ENCODE data around the gene BAK1. TPM values are rescaled to one million over a fixed set of nuclear protein-coding genes. Genes with fewer than 3 reads are reported as not detected.
"Not testable (repeated sequence)": the region's sequence is repeated elsewhere in the genome, so short reads cannot be mapped to it uniquely, and the experiment has no call there.

Gene BAK1
- total RNA-seq, 3 donors from 2014 or later = 6.7 to 11.1 (median 7.0) TPM

GRCh38 chr6:33534702-33535101, 45.4 kb downstream of the BAK1 start:
- H3K27ac ChIP-seq = no peak overlapping the region
- no peaks in the 10 kb centered on the region for H3K4me1 ChIP-seq
- H3K36me3 ChIP-seq = no peaks in the 10 kb centered on the region
- no peak overlapping the region for H3K4me3 ChIP-seq
- no peaks in the 10 kb centered on the region for H3K9me3 ChIP-seq
- TF ChIP-seq CTCF (IDR thresholded peaks at IDR 0.05) (no peak), POLR2A (IDR thresholded peaks at IDR 0.05) (no peak), POLR2AphosphoS5 (IDR thresholded peaks at IDR 0.05) (no peak)
- intact Hi-C loops (cut with DNase I; ENCODE audit: low total_unique reads) = no loop called here
- no peaks in the 10 kb centered on the region for H3K27me3 ChIP-seq
- no peak for DNase-seq (ENCODE audit: low spot score in 2 of 2)

GRCh38 chr6:33533163-33533869, 46.8 kb downstream of the BAK1 start:
- H3K27ac ChIP-seq; H3K4me1 ChIP-seq; H3K27me3 ChIP-seq; DNase-seq (ENCODE audit: low spot score in 2 of 2); H3K9me3 ChIP-seq; intact Hi-C loops (cut with DNase I; ENCODE audit: low total_unique reads); H3K36me3 ChIP-seq; H3K4me3 ChIP-seq: not testable (repeated sequence)

- H3K36me3 ChIP-seq; intact Hi-C loops (cut with DNase I; ENCODE audit: low total_unique reads); H3K4me1 ChIP-seq; DNase-seq (ENCODE audit: low spot score in 2 of 2); H3K9me3 ChIP-seq; H3K27ac ChIP-seq; H3K27me3 ChIP-seq; H3K4me3 ChIP-seq: not testable (repeated sequence)
Observed at GRCh38 chr6:33532431-33532830, 47.6 kb downstream of the BAK1 start.

- H3K4me1 ChIP-seq; H3K9me3 ChIP-seq; H3K36me3 ChIP-seq; H3K4me3 ChIP-seq; H3K27me3 ChIP-seq; DNase-seq (ENCODE audit: low spot score in 2 of 2); intact Hi-C loops (cut with DNase I; ENCODE audit: low total_unique reads); H3K27ac ChIP-seq: not testable (repeated sequence)
Observed at GRCh38 chr6:33530617-33531016, 49.5 kb downstream of the BAK1 start.

Other genes with a start within 250 kb of the BAK1 start
- gene KIFC1, start 188.5 kb downstream of the BAK1 start, total RNA-seq = 1 to 10 TPM; 2.0 to 3.8 (median 3.2) TPM
- gene PHF1, start 169.3 kb downstream of the BAK1 start, total RNA-seq = 10 to 100 TPM; 72.8 to 82.8 (median 77.3) TPM
- gene CUTA, start 162.2 kb downstream of the BAK1 start, total RNA-seq = 100 to 1,000 TPM in 2 of 3 donors, 10 to 100 TPM in 1; 81.3 to 123 (median 111) TPM
- gene SYNGAP1, start 160.2 kb downstream of the BAK1 start, total RNA-seq = 10 to 100 TPM in 2 of 3 donors, 1 to 10 TPM in 1; 6.1 to 12.5 (median 10.7) TPM
- gene ZBTB9, start 125.7 kb downstream of the BAK1 start, total RNA-seq = 1 to 10 TPM; 1.9 to 5.1 (median 3.6) TPM
- 10 to 100 TPM; 18.4 to 40.0 (median 27.7) TPM for gene ITPR3, start 41.0 kb upstream of the BAK1 start, total RNA-seq
- gene UQCC2, start 131.4 kb upstream of the BAK1 start, total RNA-seq = 10 to 100 TPM in 2 of 3 donors, 1 to 10 TPM in 1; 9.9 to 19.7 (median 19.6) TPM
- 1 to 10 TPM in 1 of 3 donors, under 1 TPM in 2; 0.15 to 4.2 (median 0.66) TPM for gene IP6K3, start 166.6 kb upstream of the BAK1 start, total RNA-seq
- 10 to 100 TPM; 42.2 to 69.1 (median 59.0) TPM for gene LEMD2, start 208.9 kb upstream of the BAK1 start, total RNA-seq
- gene MLN, start 223.7 kb upstream of the BAK1 start, total RNA-seq = not detected